ENCODE results near the gene PANK1.

Gene PANK1

DNA sequence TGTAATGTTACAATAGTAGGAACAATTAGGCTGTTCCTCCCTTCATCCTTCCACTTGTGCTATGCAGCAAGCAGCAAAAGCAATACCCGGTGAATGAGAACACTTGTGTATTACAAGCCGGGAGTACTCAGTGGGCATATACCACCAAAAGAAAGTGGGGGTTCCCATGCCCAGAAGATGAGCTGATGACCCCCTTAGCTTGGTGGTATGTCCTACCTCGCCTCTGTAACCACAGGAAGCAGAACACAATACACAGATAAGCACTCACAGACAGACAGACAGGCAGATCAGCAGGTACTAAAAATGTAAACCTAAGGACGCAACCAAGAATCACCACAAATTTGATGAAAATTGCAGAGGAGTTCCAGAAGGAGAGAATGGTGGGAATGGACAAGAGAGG lies 40.9 kb upstream of the PANK1 start:
- Histone ChIP-seq H3K79me2 (ENCODE audit: insufficient read depth, low read depth) (no peaks in the 10 kb centered on the region), H3K27me3 (ENCODE audit: insufficient read depth, low read depth) (no peaks in the 10 kb centered on the region), H3K4me3 (IDR thresholded peaks at IDR 0.05; ENCODE audit: insufficient read depth, low read depth, low read length) (no peak overlapping the region), H4K20me1 (ENCODE audit: insufficient read depth) (no peaks in the 10 kb centered on the region), H3K4me1 (ENCODE audit: low read depth, poor library complexity, severe bottlenecking) (no peaks in the 10 kb centered on the region), H3K9ac (no peak overlapping the region), H3K4me2 (no peak overlapping the region), H3K36me3 (ENCODE audit: insufficient read depth) (no peaks in the 10 kb centered on the region), H3K27ac (no peak overlapping the region), H2AFZ (ENCODE audit: low read depth) (no peak overlapping the region)
- TF ChIP-seq, protein P1, sequence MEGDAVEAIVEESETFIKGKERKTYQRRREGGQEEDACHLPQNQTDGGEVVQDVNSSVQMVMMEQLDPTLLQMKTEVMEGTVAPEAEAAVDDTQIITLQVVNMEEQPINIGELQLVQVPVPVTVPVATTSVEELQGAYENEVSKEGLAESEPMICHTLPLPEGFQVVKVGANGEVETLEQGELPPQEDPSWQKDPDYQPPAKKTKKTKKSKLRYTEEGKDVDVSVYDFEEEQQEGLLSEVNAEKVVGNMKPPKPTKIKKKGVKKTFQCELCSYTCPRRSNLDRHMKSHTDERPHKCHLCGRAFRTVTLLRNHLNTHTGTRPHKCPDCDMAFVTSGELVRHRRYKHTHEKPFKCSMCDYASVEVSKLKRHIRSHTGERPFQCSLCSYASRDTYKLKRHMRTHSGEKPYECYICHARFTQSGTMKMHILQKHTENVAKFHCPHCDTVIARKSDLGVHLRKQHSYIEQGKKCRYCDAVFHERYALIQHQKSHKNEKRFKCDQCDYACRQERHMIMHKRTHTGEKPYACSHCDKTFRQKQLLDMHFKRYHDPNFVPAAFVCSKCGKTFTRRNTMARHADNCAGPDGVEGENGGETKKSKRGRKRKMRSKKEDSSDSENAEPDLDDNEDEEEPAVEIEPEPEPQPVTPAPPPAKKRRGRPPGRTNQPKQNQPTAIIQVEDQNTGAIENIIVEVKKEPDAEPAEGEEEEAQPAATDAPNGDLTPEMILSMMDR (conservative IDR thresholded peaks at IDR 0.05; ENCODE audit: low read depth, low read length), result no peak

DNA sequence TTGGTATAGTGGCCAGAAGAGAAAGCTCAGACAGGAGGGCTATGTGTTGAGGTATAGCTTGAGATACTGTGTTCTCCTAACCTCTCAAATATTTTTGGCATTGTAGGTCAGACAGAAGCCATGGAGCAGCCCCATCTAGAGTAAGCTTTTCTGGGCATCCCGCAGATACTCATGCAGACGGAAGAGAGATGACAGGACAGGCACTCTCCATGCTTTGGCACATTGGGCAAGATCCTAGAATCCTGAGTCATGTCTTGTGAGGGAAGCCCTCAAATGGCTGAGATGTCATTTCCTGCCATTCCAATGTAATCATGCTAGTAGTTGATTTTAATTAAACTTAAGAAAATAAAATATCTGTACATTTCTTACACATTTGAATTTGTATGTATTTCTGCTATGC lies 39.6 kb upstream of the PANK1 start:
- TF ChIP-seq, protein P1 (conservative IDR thresholded peaks at IDR 0.05; ENCODE audit: low read depth, low read length), result no peak
- Histone ChIP-seq H3K4me2 (no peak overlapping the region), H2AFZ (ENCODE audit: low read depth) (no peak overlapping the region), H3K79me2 (ENCODE audit: insufficient read depth, low read depth) (no peaks in the 10 kb centered on the region), H3K27me3 (ENCODE audit: insufficient read depth, low read depth) (no peaks in the 10 kb centered on the region), H3K36me3 (ENCODE audit: insufficient read depth) (no peaks in the 10 kb centered on the region), H3K9ac (no peak overlapping the region), H3K27ac (no peak overlapping the region), H3K4me1 (ENCODE audit: low read depth, poor library complexity, severe bottlenecking) (no peaks in the 10 kb centered on the region), H4K20me1 (ENCODE audit: insufficient read depth) (no peaks in the 10 kb centered on the region), H3K4me3 (IDR thresholded peaks at IDR 0.05; ENCODE audit: insufficient read depth, low read depth, low read length) (no peak overlapping the region)

DNA sequence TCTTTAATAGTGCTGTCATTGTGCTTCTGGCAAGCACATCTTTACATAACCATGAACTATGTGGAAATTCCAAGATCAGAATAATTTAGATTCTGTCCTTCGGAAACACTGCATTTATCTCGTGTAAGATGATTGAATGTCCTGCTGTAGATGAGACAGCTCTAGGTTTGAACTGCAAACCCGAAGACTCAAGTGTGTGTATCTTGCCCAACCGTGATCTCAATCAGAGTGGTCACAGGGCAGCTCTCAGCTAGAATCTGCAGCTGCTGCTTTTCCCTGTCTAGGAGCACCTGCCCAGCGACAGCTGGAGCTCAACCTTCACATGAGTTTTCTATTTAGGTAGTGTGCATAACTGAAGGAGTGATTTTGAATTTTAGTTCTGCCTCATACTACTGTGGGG lies 38.8 kb upstream of the PANK1 start:
- Histone ChIP-seq H3K4me2 (no peak overlapping the region), H3K4me3 (IDR thresholded peaks at IDR 0.05; ENCODE audit: insufficient read depth, low read depth, low read length) (no peak overlapping the region), H3K4me1 (ENCODE audit: low read depth, poor library complexity, severe bottlenecking) (no peaks in the 10 kb centered on the region), H3K9ac (no peak overlapping the region), H3K79me2 (ENCODE audit: insufficient read depth, low read depth) (no peaks in the 10 kb centered on the region), H2AFZ (ENCODE audit: low read depth) (no peak overlapping the region), H3K27me3 (ENCODE audit: insufficient read depth, low read depth) (no peaks in the 10 kb centered on the region), H3K27ac (no peak overlapping the region), H3K36me3 (ENCODE audit: insufficient read depth) (no peaks in the 10 kb centered on the region), H4K20me1 (ENCODE audit: insufficient read depth) (no peaks in the 10 kb centered on the region)
- TF ChIP-seq, protein P1 (conservative IDR thresholded peaks at IDR 0.05; ENCODE audit: low read depth, low read length), result no peak

DNA sequence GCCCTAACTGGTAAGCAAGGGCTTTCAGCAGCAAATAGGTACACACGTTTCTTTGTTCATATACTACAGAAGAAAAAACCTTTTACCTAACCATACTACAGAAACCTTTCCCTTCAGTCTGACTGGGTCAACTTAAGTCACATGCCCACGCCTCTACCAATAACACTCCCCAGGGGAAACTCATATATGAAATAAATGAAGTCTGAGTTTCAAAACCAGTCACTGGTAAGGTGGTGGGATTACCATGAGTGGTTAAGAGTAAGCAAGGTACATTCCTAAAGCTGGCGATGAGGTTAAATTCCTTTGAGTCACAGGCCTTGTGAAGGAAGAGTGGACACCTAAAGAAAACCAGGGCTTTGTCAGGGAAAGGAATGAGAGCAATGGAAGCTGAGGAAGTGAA lies 34.9 kb upstream of the PANK1 start:
- H3K36me3 ChIP-seq (ENCODE audit: insufficient read depth), result no peaks in the 10 kb centered on the region
- no peak overlapping the region for H3K9ac ChIP-seq
- no peaks in the 10 kb centered on the region for H3K4me1 ChIP-seq (ENCODE audit: low read depth, poor library complexity, severe bottlenecking)
- H2AFZ ChIP-seq (ENCODE audit: low read depth), result no peak overlapping the region
- H3K4me2 ChIP-seq, result no peak overlapping the region
- no peaks in the 10 kb centered on the region for H3K27me3 ChIP-seq (ENCODE audit: insufficient read depth, low read depth)
- H3K79me2 ChIP-seq (ENCODE audit: insufficient read depth, low read depth), result no peaks in the 10 kb centered on the region
- no peak overlapping the region for H3K27ac ChIP-seq
- TF ChIP-seq, protein P1 (conservative IDR thresholded peaks at IDR 0.05; ENCODE audit: low read depth, low read length), result no peak
- H3K4me3 ChIP-seq (IDR thresholded peaks at IDR 0.05; ENCODE audit: insufficient read depth, low read depth, low read length), result no peak overlapping the region
- no peaks in the 10 kb centered on the region for H4K20me1 ChIP-seq (ENCODE audit: insufficient read depth)

DNA sequence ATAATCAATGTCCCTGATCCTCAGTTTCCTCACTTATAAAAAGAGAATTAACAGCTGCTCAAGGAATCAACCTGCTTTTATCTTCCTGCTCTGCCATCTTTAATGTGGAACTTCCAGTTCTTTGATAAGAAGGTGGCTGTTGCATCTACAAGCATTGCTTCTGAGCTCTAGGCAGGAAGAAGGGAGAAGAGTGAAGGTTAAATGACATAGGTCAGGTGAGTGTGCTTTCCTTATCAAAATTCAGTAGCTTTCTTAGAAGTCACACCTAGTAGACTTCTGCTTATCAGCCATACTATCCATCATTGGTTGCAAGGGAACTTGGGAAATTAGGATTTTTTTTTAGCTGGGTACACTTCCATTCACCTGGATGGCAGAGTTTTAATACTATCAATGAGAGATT lies 32.3 kb upstream of the PANK1 start:
- Histone ChIP-seq H3K4me2 (no peak overlapping the region), H3K4me3 (IDR thresholded peaks at IDR 0.05; ENCODE audit: insufficient read depth, low read depth, low read length) (no peak overlapping the region), H3K36me3 (ENCODE audit: insufficient read depth) (no peaks in the 10 kb centered on the region), H3K9ac (no peak overlapping the region), H3K27ac (no peak overlapping the region), H2AFZ (ENCODE audit: low read depth) (no peak overlapping the region), H4K20me1 (ENCODE audit: insufficient read depth) (no peaks in the 10 kb centered on the region), H3K4me1 (ENCODE audit: low read depth, poor library complexity, severe bottlenecking) (no peaks in the 10 kb centered on the region), H3K27me3 (ENCODE audit: insufficient read depth, low read depth) (no peaks in the 10 kb centered on the region), H3K79me2 (ENCODE audit: insufficient read depth, low read depth) (no peaks in the 10 kb centered on the region)
- TF ChIP-seq, protein P1 (conservative IDR thresholded peaks at IDR 0.05; ENCODE audit: low read depth, low read length), result no peak

Measured in KMS-11 (cell line).